T1000 (cell line): Measurements from ENCODE around the gene KIAA1217.

ENCODE experiments used
- DNase-seq: peaks from one replicate; lab custom pipeline; 2025; ENCODE audit warnings: mixed read lengths; lab: John Stamatoyannopoulos, UW

Gene KIAA1217

GRCh38 chr10:24374134-24374915 lies 165.4 kb downstream of the KIAA1217 start:
- DNase-seq = no peak

DNA sequence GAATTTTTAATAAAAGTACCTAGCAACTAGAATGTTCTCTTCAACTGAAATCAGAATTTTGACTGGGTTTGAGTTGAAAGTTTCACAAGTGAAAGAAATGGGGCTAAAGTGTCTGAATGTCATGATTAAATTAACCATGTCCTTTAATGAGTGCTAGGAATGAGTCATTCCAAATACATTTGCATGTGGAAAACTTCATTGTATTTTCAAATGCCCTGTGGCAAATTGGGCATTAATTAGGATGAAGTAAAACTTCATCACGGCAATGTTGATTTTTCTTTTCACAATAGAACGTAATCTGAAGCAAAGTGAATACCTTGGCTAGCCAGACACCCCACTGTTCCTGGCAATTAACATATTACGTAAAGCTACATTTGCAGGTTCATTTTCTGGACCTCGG lies 166.6 kb downstream of the KIAA1217 start:
- no peak for DNase-seq

DNA sequence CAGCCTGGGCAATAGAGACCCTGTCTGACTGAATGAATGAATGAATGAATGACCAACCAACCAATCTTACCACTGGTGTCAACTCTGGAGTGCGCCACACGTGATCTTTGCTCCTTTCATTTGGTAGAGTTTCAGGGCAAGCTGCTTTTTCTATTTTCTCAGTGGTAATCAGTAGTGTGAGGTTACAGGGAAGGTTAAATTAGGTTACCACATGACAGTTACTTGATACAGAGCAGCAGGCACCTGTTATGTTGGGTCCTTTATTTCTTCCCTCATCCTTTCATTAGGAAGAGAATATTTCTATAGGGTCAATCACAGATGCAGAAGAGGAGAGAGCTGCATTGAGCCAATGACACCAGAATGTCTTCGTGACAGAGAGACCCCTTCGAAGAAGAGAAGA lies 167.8 kb downstream of the KIAA1217 start:
- no peak for DNase-seq

DNA sequence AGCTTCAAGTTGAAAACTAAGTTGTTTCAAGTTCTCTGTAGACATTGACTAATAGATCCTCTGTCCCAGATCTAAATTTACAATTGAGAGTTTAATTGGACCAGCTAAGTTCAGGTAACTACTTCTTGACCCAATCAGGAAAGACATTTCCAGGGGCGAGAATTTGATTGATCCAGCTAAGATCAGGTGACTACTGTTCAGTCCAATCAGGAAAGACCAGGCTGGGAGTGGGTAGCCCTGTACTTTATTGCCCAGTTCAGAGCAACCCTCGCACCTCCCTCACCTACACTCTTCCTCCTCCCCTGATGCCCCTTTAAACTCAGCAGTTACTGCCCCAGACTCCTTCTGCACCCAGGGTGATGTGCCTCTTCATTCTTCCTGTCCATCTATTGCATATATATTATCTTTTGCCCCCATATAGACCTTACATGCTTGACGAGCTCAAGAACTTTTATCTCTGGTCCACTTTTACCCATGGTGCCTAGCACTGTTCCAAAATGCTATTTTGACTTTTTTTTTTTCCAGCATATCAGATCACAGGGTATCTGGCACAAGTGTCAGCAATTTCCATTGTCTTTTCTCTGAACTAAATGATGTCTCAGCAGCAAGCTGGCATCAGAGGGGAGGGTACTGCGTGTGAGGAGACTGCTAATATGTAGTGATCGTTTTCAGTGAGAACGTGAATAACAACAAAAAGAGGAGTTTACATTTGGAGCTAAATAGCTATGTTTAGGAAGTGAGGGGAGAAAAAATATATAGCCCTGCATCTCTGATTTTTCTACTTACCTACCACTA lies 169.4 kb downstream of the KIAA1217 start:
- no peak for DNase-seq

GRCh38 chr10:24381235-24382010 lies 172.5 kb downstream of the KIAA1217 start:
- DNase-seq = no peak

GRCh38 chr10:24382045-24382444 lies 173.1 kb downstream of the KIAA1217 start:
- DNase-seq = no peak

DNA sequence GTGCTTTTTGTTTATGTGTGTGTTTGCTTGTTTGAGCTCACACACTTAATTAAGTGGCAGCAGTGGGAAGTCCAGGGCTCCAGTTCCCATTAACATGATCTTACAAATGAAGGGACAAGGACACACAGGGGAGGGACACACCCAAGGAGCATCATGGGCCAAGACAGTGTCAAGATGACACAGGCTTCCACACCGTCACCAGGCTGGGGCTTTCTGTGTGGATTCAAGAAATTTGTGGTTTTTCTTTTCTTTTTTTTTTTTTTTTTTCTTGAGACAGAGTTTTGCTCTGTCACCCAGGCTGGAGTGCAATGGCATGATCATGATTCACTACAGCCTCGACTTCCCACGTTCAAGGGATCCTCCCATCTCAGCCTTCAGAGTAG lies 173.6 kb downstream of the KIAA1217 start:
- DNase-seq = no peak

DNA sequence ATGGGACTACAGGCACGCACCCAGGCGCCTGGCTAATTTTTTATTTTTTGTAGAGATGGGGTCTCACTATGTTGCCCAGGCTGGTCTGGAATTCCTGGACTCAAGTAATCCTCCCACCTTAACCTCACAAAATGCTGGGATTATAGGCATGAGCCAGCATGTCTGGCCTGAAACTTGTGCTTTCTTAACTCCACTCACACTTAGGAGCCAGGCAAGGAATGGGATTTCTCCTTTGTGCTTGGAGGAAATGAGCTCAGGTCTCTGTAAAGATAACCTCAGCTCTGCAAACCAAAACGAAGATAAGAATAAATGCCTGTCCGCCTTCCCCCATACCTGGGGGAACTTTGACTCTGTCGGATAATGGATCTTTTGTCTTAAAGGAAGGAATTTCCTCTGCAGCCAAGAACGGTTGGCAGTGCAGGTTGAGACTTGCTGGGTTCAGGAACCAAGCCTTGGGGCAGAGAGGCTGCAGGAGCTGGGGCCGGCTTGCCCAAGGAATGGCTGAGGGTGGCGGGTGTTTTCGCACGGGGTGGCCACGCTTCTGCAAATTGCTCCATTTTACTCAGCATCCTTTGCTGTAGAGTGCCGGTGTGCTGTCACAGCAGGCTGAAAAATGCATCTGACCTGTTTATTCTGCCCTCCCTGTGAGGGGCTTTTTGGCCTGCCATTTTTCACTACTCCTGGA lies 174.2 kb downstream of the KIAA1217 start:
- no peak for DNase-seq

GRCh38 chr10:24383681-24384106 lies 174.8 kb downstream of the KIAA1217 start:
- DNase-seq = peak; percentile 92

DNA sequence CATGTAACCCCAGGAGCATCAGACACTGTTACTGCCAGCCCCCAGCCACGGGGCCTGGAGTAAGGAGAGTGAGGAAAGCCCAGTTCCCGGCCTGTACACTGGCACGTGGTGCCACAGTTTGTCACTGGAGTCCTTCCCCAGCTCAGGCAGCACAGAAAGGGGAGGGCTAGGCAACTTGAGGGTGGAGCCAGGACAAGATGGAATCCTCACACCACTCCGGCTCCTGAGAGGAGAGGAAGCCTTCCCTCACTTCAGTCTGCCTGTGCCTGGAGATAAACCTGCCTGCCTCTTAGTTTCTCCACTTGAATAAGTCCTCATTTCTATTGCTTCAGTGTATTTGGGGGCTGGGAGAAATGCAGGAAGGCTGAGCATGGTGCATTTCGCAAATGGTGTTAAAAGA lies 176.0 kb downstream of the KIAA1217 start:
- DNase-seq = no peak

- DNase-seq = no peak
Measured at GRCh38 chr10:24385776-24386175, 176.8 kb downstream of the KIAA1217 start.

- DNase-seq = no peak
Measured at GRCh38 chr10:24390146-24390700, 181.3 kb downstream of the KIAA1217 start.

DNA sequence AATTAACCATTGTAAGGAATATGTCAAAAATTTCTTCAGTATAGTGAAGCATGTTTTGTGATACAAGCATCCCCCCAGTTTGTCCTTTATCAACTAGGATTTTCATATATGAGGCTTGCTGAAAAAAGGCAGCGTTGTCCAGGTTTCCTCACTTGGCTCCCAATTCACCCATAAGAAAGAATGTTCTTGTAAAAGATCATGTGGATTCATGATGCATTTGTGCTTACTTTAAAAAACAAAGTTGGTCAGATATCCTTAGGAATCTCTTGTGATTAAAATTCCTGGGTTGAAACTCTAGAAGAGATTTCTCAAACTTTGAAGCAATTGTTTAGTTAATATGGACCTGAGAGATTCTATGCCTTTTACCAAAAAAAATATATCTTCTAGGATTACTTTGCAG lies 181.8 kb downstream of the KIAA1217 start:
- no peak for DNase-seq

DNA sequence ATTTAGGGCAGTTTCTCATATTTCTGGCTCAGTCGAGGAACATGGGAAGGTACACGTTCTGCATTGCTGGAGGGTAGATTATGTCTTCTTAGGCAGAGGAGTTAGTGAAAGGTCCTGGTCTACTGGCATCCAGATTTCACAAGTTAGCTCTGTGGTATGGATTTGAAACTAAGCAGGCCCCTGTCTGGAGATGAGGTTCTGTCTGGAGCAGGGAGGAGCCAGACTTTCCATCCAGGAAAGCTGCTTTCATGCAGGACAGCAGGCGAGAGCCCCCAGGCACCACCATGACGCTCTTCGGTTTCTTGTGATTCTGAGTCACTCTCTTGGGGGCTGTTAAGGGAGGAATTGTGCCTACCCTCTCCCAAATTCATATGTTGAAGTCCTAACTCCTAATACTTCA lies 184.3 kb downstream of the KIAA1217 start:
- DNase-seq = no peak

DNA sequence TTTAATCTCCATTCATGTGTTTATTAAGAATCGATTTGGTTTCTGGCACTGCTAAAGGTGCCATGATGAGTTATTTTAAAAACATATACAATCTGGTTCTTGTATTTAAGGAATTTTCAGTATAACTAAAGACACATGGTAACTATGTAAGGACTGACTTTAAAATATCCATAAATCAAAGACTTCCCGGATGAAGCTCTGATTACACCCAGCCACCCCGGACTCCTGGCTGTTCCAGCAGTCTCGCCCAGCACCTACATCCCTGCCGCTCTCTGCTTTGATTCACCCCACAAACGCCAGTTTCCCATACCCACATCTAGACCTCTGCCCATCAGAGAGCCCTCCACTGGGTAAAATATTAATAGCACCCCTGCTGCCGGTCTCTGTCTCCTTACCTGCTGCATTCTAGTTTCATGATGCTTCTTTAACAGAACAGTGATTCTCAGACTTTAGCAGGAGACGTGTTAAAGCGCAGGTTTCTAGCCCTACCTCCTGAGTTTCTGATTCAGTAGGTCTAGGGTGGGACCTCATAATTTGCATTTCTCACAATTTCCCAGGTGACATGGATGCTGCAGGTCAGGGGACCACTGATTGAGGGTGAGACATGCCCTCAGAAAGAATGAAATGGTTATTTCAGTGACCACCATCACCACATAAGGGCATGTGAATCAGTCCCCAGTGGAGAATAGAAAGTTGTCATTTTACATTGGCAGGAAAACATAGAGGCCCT lies 185.7 kb downstream of the KIAA1217 start:
- no peak for DNase-seq

- DNase-seq = no peak
Measured at GRCh38 chr10:24396396-24396795, 187.5 kb downstream of the KIAA1217 start.

GRCh38 chr10:24397662-24398061 lies 188.7 kb downstream of the KIAA1217 start:
- no peak for DNase-seq

GRCh38 chr10:24404567-24404966 lies 195.6 kb downstream of the KIAA1217 start:
- no peak for DNase-seq

GRCh38 chr10:24405635-24406034 lies 196.7 kb downstream of the KIAA1217 start:
- DNase-seq = no peak

GRCh38 chr10:24406809-24407483 lies 198.0 kb downstream of the KIAA1217 start:
- no peak for DNase-seq
